Colonic mucosa (tissue), 4 donors: ENCODE results near the gene TRIM26. TPM values are rescaled to one million over a fixed set of nuclear protein-coding genes. Genes with fewer than 3 reads are reported as not detected.
A peak's percentile ranks its signal among the peaks of the same experiment; 100 is the strongest.

Source experiments
- DNase-seq: peaks from one replicate; pipeline ENCODE4 v3.0.0-alpha.2; 2020
- H3K27ac ChIP-seq: fragments of 200-600 bp; one replicate; pipeline ENCODE4 v1.8.0; 2021
- H3K27me3 ChIP-seq: fragments of 200-600 bp; one replicate; pipeline ENCODE4 v1.8.0; 2021
- H3K36me3 ChIP-seq: fragments of 200-600 bp; one replicate; pipeline ENCODE4 v1.8.0; 2021
- H3K4me1 ChIP-seq: fragments of 200-600 bp; one replicate; pipeline ENCODE4 v1.8.0; 2021; ENCODE audit warnings: mild to moderate bottlenecking
- H3K4me3 ChIP-seq: fragments of 200-600 bp; one replicate; pipeline ENCODE4 v1.8.0; 2021
- H3K9ac ChIP-seq, 2 donors: one replicate each; pipeline ENCODE4 v1.7.0; 2013; ENCODE audit warnings: control low read depth in 2 of 2, low read depth in 2 of 2, low read length in 2 of 2
- H3K9me3 ChIP-seq: fragments of 200-600 bp; one replicate; pipeline ENCODE4 v1.8.0; 2021
- intact Hi-C: fragments of 100-400 bp; cut with DNase I; formaldehyde crosslinking; loops from one replicate; pipeline ENCODE4 v1.14.1; 2022
- total RNA-seq, 2 donors: library from RNA; stranded (reverse); fragmentation: NEBNext Ultra II Directional in 1 of 2; extraction: Animal tissue kit (Norgen Biotek cat#: 25700) in 1 of 2; gene quantifications; one replicate each; pipeline ENCODE4 v1.2.1, GENCODE V29; 2021
- TF ChIP-seq, protein P1 (sequence below): fragments of 200-600 bp; IDR thresholded peaks from one replicate; pipeline ENCODE4 v1.8.0; 2022; ENCODE audit warnings: antibody characterized with exemption, mild to moderate bottlenecking
- donor health status: healthy.
- donor health status: DM: no; HTN: no; CAD: no.
- donor health status: DM: no; HTN: no; CAD: no.

The TRIM26 gene
- total RNA-seq, 2 donors from 2014 or later, result 48.2 to 53.5 TPM

DNA sequence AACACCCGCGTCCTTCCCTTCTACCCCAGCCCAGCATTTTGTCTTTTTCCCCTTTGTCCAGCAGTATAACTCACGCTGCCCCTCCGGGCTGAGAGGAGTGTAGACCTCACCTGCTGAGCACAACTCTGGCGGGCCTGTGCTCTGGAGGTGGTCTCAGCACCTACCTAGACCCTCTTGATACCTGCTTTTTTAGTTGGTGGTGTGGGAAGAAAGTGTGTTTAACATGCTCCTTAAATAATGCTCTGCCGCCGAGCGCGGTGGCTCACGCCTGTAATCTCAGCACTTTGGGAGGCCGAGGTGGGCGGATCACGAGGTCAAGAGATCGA lies 1.4 kb upstream of the TRIM26 start:
- peak overlapping the region; percentile 91 for H3K4me3 ChIP-seq
- no peak for DNase-seq
- H3K27ac ChIP-seq, result peak overlapping the region; percentile 91
- no peaks in the 10 kb centered on the region for H3K27me3 ChIP-seq
- intact Hi-C loops, result loop anchor here (5.0 kb wide), 1 partner anchor 112 kb away; no protein-coding TSS in a partner anchor
- H3K9ac ChIP-seq, result peak overlapping the region; percentile 76 to 97
- H3K4me1 ChIP-seq, result peaks cover 7% of the 10 kb centered on the region
- H3K36me3 ChIP-seq, result no peaks in the 10 kb centered on the region
- H3K9me3 ChIP-seq, result no peaks in the 10 kb centered on the region
- TF ChIP-seq, protein P1, sequence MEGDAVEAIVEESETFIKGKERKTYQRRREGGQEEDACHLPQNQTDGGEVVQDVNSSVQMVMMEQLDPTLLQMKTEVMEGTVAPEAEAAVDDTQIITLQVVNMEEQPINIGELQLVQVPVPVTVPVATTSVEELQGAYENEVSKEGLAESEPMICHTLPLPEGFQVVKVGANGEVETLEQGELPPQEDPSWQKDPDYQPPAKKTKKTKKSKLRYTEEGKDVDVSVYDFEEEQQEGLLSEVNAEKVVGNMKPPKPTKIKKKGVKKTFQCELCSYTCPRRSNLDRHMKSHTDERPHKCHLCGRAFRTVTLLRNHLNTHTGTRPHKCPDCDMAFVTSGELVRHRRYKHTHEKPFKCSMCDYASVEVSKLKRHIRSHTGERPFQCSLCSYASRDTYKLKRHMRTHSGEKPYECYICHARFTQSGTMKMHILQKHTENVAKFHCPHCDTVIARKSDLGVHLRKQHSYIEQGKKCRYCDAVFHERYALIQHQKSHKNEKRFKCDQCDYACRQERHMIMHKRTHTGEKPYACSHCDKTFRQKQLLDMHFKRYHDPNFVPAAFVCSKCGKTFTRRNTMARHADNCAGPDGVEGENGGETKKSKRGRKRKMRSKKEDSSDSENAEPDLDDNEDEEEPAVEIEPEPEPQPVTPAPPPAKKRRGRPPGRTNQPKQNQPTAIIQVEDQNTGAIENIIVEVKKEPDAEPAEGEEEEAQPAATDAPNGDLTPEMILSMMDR, result no peak

DNA sequence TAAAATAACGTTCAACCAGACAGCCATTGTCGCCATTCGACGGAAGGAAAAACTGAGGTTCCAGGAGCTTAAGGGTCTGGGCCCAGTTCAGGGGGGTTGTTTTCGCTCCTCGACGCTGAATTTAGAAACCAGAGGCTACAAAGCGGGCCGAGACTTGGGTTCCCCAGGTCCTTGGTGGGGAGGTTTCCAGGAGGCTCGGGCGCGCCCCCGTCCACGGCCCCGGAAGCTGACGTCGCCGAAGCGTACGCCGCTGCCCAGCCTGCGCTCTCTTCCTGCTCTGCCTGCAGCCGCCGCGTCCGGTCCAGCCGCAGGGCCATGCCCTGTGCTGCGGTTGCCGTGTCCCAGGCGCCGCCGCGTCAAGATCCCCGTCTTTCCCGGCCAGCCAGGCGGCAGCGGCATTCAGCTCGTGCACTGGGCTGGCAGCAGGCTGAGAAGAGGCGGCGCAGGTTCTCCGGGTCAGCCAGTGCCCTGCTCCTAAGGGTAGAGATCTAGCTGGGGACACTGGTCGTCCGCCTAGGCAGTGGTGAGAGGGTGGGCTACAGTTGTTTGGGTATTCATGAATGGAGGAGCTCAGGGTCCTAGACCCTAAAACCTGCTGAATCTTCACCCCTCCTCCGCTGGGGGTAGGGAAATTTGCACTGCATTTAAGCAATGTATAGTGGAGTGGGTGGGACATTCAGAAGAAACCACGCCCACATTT lies 901 bp upstream of the TRIM26 start:
- H3K4me3 ChIP-seq, result peak overlapping the region; percentile 91
- H3K4me1 ChIP-seq, result peaks cover 7% of the 10 kb centered on the region
- DNase-seq, result peak; percentile 82
- H3K36me3 ChIP-seq, result no peaks in the 10 kb centered on the region
- H3K9ac ChIP-seq, result peak overlapping the region; percentile 76 to 97
- peak overlapping the region; percentile 91 for H3K27ac ChIP-seq
- no peaks in the 10 kb centered on the region for H3K27me3 ChIP-seq
- TF ChIP-seq, protein P1, result no peak
- intact Hi-C loops, result loop anchor here (5.0 kb wide), 1 partner anchor 112 kb away; no protein-coding TSS in a partner anchor
- no peaks in the 10 kb centered on the region for H3K9me3 ChIP-seq

DNA sequence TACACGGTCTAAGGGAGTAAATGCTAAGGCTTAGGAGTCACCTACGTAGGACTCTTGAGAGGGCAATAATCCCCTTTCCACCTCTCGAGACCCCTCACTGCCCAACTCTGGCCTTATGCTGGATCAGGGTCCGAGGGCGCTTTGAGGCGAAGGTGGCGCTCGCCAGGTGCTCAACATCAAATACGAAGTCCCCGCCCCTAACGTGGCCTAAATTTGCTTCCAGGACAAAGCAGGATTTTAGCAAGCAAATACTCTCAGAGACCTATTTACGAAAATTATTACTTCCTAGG lies 406 bp upstream of the TRIM26 start:
- intact Hi-C loops, result loop anchor here (5.0 kb wide), 1 partner anchor 111 kb away; no protein-coding TSS in a partner anchor
- peaks cover 7% of the 10 kb centered on the region for H3K4me1 ChIP-seq
- peak overlapping the region; percentile 91 for H3K27ac ChIP-seq
- H3K9ac ChIP-seq, result peak overlapping the region; percentile 76 to 97
- no peaks in the 10 kb centered on the region for H3K9me3 ChIP-seq
- no peaks in the 10 kb centered on the region for H3K27me3 ChIP-seq
- TF ChIP-seq, protein P1, result no peak
- no peak for DNase-seq
- H3K36me3 ChIP-seq, result no peaks in the 10 kb centered on the region
- H3K4me3 ChIP-seq, result peak overlapping the region; percentile 91

DNA sequence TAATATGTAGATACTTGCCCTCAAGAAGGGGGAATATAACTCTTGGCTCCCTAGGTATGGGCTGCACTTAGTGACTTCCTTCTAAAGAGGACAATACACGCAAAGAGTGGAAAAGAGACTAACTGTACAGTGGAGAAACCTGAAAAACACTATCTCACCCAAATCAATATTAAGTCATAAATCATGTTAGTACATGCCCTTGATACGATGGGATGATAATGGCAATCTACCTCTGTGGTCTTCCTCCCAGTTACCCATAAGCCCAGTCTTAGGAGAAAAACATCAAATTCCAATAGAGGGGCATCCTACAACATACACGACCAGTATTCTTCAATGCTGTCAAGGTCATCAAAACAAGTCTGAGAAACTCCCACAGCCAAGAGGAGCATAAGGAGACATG lies 1.3 kb downstream of the TRIM26 start:
- Histone ChIP-seq H3K36me3 (no peaks in the 10 kb centered on the region), H3K9me3 (no peaks in the 10 kb centered on the region), H3K4me1 (peaks cover 20% of the 10 kb centered on the region), H3K27ac (no peak overlapping the region), H3K27me3 (no peaks in the 10 kb centered on the region), H3K9ac (peak overlapping the region in 1 of 2 donors; percentile 97), H3K4me3 (peak overlapping the region; percentile 91)
- intact Hi-C loops, result loop anchor here (5.0 kb wide), 1 partner anchor 110 kb away; no protein-coding TSS in a partner anchor
- no peak for DNase-seq
- TF ChIP-seq, protein P1, result no peak

DNA sequence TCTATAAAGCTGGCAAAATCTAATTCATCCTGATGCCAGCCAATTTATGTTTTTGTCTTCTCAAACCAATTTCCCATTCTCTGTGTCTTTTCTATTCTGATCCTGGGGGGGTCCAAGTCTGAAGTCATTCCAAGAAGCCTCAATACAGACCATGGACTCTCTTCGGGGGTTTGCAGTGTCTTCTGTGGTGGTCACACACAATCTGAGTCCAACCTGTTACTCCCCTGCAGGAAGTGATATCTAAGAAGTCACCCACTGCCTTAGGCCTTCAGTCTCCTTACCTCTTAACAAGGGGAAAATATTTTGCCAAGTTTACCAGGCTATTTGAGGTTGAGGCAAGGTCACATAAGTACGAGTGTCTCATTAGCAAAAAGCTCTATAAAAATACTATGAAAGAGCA lies 1.9 kb downstream of the TRIM26 start:
- peaks cover 23% of the 10 kb centered on the region for H3K4me1 ChIP-seq
- H3K4me3 ChIP-seq, result no peak overlapping the region
- intact Hi-C loops, result loop anchor here (5.0 kb wide), 1 partner anchor 109 kb away; no protein-coding TSS in a partner anchor
- no peaks in the 10 kb centered on the region for H3K9me3 ChIP-seq
- DNase-seq, result no peak
- H3K36me3 ChIP-seq, result no peaks in the 10 kb centered on the region
- TF ChIP-seq, protein P1, result no peak
- H3K27me3 ChIP-seq, result no peaks in the 10 kb centered on the region
- H3K27ac ChIP-seq, result no peak overlapping the region
- no peak overlapping the region for H3K9ac ChIP-seq
